IMR-90 (cell line): Measurements from ENCODE around the gene MORN5. TPM values are rescaled to one million over a fixed set of nuclear protein-coding genes. Genes with fewer than 3 reads are reported as not detected.

Source experiments
- ATAC-seq: fragments of 200-7000 bp; cut with Tn5 transposase; 2 replicates; pipeline ENCODE4 v1.9.1; 2020; ENCODE audit warnings: low read depth, mild to moderate bottlenecking, moderate library complexity
- BruUV-seq: library from RNA; stranded (reverse); fragments of 400-500 nt; replicated peaks from 2 replicates; lab custom pipeline; 2021; lab: Mats Ljungman, UMichigan
- CTCF ChIA-PET: fragments of 300-600 bp; formaldehyde crosslinking; extraction: SDS; loops from one replicate; lab custom pipeline; 2021; ENCODE audit warnings: antibody characterized with exemption; lab: Yijun Ruan, JAX
- POLR2A ChIA-PET: fragments of 300-600 bp; sonication (Branson Sonifier 250); formaldehyde crosslinking; loops from one replicate; lab custom pipeline; 2022; ENCODE audit warnings: antibody characterized with exemption; ENCODE audit not compliant: unreplicated experiment; lab: Charles Lee
- DNase-seq: peaks from one replicate; pipeline ENCODE4 v3.0.0; 2013
- H2AFZ ChIP-seq: replicated peaks from 2 replicates; pipeline ENCODE3; 2013; ENCODE audit warnings: low read length, mild to moderate bottlenecking; ENCODE audit not compliant: poor library complexity
- H2AK5ac ChIP-seq: 2 replicates; pipeline ENCODE4 v1.6.1; 2013; ENCODE audit warnings: low read depth, low read length, inconsistent platforms
- H2AK9ac ChIP-seq: replicated peaks from 2 replicates; pipeline ENCODE3; 2013; ENCODE audit warnings: mild to moderate bottlenecking, low read depth, low read length, moderate library complexity; ENCODE audit not compliant: poor library complexity
- H2BK120ac ChIP-seq: 2 replicates; pipeline ENCODE4 v1.6.1; 2013; ENCODE audit warnings: low read depth, low read length, inconsistent platforms
- H2BK15ac ChIP-seq: 3 replicates; pipeline ENCODE4 v1.6.1; 2013; ENCODE audit warnings: low read depth, low read length, inconsistent platforms
- H2BK20ac ChIP-seq: 2 replicates; pipeline ENCODE4 v1.6.1; 2013; ENCODE audit warnings: low read depth, mild to moderate bottlenecking, inconsistent platforms, low read length, moderate library complexity
- H2BK5ac ChIP-seq: 2 replicates; pipeline ENCODE4 v1.6.1; 2013; ENCODE audit warnings: mild to moderate bottlenecking, low read depth, low read length, inconsistent platforms; ENCODE audit not compliant: poor library complexity, severe bottlenecking
- H3K14ac ChIP-seq: replicated peaks from 2 replicates; pipeline ENCODE4 v1.6.1; 2013; ENCODE audit warnings: low read depth, low read length, inconsistent platforms
- H3K18ac ChIP-seq: 2 replicates; pipeline ENCODE4 v1.6.1; 2013; ENCODE audit warnings: low read depth, low read length, control low read depth
- H3K23ac ChIP-seq: 2 replicates; pipeline ENCODE4 v1.6.1; 2013; ENCODE audit warnings: low read depth, low read length, inconsistent platforms
- H3K27ac ChIP-seq: 2 replicates; pipeline ENCODE4 v1.5.1; 2013; ENCODE audit warnings: mild to moderate bottlenecking, control low read depth, low read length; ENCODE audit not compliant: insufficient read depth
- H3K27me3 ChIP-seq: 2 replicates; pipeline ENCODE4 v1.6.1; 2013; ENCODE audit warnings: low read length; ENCODE audit not compliant: control insufficient read depth, insufficient read depth
- H3K36me3 ChIP-seq: 2 replicates; pipeline ENCODE4 v1.6.1; 2013; ENCODE audit warnings: low read length, mixed read lengths; ENCODE audit not compliant: control insufficient read depth, insufficient read depth
- H3K4ac ChIP-seq: 2 replicates; pipeline ENCODE4 v1.6.1; 2013; ENCODE audit warnings: low read depth, low read length, inconsistent platforms
- H3K4me1 ChIP-seq: 2 replicates; pipeline ENCODE4 v1.6.1; 2013; ENCODE audit warnings: low read length, mixed read lengths; ENCODE audit not compliant: control insufficient read depth, insufficient read depth
- H3K4me2 ChIP-seq: 2 replicates; pipeline ENCODE4 v1.6.1; 2013; ENCODE audit warnings: low read depth, mild to moderate bottlenecking, control low read depth, low read length, moderate library complexity
- H3K4me3 ChIP-seq: 2 replicates; pipeline ENCODE4 v1.5.1; 2013; ENCODE audit warnings: low read depth, mild to moderate bottlenecking, control low read depth, low read length, moderate library complexity; ENCODE audit not compliant: insufficient read depth
- H3K56ac ChIP-seq: 2 replicates; pipeline ENCODE4 v1.6.1; 2013; ENCODE audit warnings: low read length, inconsistent platforms; ENCODE audit not compliant: insufficient read depth; ENCODE audit errors: extremely low read depth
- H3K79me1 ChIP-seq, 2 experiments: 2 replicates each; pipeline ENCODE4 v1.6.1; 2013; ENCODE audit warnings: low read length in 2 of 2, inconsistent platforms in 1 of 2, low read depth in 1 of 2
- H3K9ac ChIP-seq: 2 replicates; pipeline ENCODE4 v1.6.1; 2013; ENCODE audit warnings: low read depth, low read length, control low read depth
- H3K9me1 ChIP-seq: 2 replicates; pipeline ENCODE4 v1.6.1; 2013; ENCODE audit warnings: low read length, inconsistent platforms; ENCODE audit not compliant: insufficient read depth
- H3K9me3 ChIP-seq: 2 replicates; pipeline ENCODE4 v1.6.1; 2013; ENCODE audit warnings: low read length; ENCODE audit not compliant: control insufficient read depth, insufficient read depth
- H4K20me1 ChIP-seq: 2 replicates; pipeline ENCODE4 v1.6.1; 2013; ENCODE audit warnings: low read length, inconsistent platforms; ENCODE audit not compliant: insufficient read depth
- H4K5ac ChIP-seq: 2 replicates; pipeline ENCODE4 v1.6.1; 2013; ENCODE audit warnings: mild to moderate bottlenecking, low read depth, low read length, control low read depth
- H4K8ac ChIP-seq, 2 experiments: 2 replicates each; pipeline ENCODE4 v1.6.1; 2013; ENCODE audit warnings: low read depth in 2 of 2, low read length in 2 of 2, control low read depth in 1 of 2, inconsistent platforms in 1 of 2
- H4K91ac ChIP-seq: 2 replicates; pipeline ENCODE4 v1.6.1; 2013; ENCODE audit warnings: low read depth, low read length, inconsistent platforms; ENCODE audit not compliant: insufficient read depth
- FOS ChIP-seq: fragments of 150-350 bp; IDR thresholded peaks from 2 replicates; pipeline ENCODE4 v1.6.1; 2016; ENCODE audit warnings: low read depth, low read length
- MAFK ChIP-seq: IDR thresholded peaks from 2 replicates; pipeline ENCODE4 v1.6.1; 2012; ENCODE audit warnings: low read depth, low read length, improper control_type of control experiment
- NFE2L2 ChIP-seq: fragments of 150-350 bp; IDR thresholded peaks from 2 replicates; pipeline ENCODE4 v1.6.1; 2016; ENCODE audit warnings: low read depth, mild to moderate bottlenecking, low read length
- WGBS, 2 experiments: methylation state at CpG; one replicate each; pipeline versions ENCODE4 v1.1.5 to v1.1.7; 2013; ENCODE audit warnings: missing lambda C conversion rate in 2 of 2; ENCODE audit not compliant: insufficient read length in 1 of 2; ENCODE audit errors: extremely low coverage in 2 of 2; 5-methylcytosine and 5-hydroxymethylcytosine counted together
- dilution Hi-C: fragments of 300-500 bp; cut with HindIII; formaldehyde crosslinking; loops from one replicate; pipeline ENCODE4 v1.14.3; 2018; ENCODE audit warnings: low sequenced_read_pairs; ENCODE audit not compliant: unreplicated experiment
- in situ Hi-C: fragments of 300-500 bp; cut with MboI; formaldehyde crosslinking; loops from 3 replicates; pipeline ENCODE4 v1.14.3; 2019; ENCODE audit warnings: low sequenced_read_pairs, inconsistent platforms, mixed read lengths
- intact Hi-C: fragments of 100-400 bp; cut with micrococcal nuclease; formaldehyde crosslinking; loops from 2 replicates; pipeline ENCODE4 v1.10.0; 2022
- polyA plus RNA-seq, 3 experiments: library from polyadenylated mRNA; depleted of rRNA; stranded (reverse); fragments of >200 nt; gene quantifications; 2 replicates each; pipeline ENCODE4 v1.2.3, GENCODE V29; 2012; ENCODE audit warnings: low replicate concordance in 1 of 3
- total RNA-seq: library from RNA; depleted of rRNA; stranded (reverse); fragments of >200 nt; gene quantifications from 2 replicates; pipeline ENCODE4 v1.2.3, GENCODE V29; 2012

The MORN5 gene
- total and polyA plus RNA-seq, 2 of the 4 experiments (the other 2 are of a cell fraction) = not detected

- no peaks in the 10 kb centered on the region for H3K36me3 ChIP-seq
- BruUV-seq = no TSS peak
- H2BK15ac ChIP-seq = no peak overlapping the region
- H3K18ac ChIP-seq = no peak overlapping the region
- H3K23ac ChIP-seq = no peak overlapping the region
- dilution Hi-C loops (no loop called here), in situ Hi-C loops (no loop called here), intact Hi-C loops (no loop called here)
- H3K27ac ChIP-seq = no peak overlapping the region
- no peak for TF ChIP-seq MAFK
- TF ChIP-seq FOS = no peak
- TF ChIP-seq NFE2L2 = no peak
- no peak overlapping the region for H4K5ac ChIP-seq
- DNase-seq = no peak
- peaks cover 88% of the 10 kb centered on the region for H3K27me3 ChIP-seq
- WGBS, 2 experiments = no CpG with 5 or more reads among the region's 4 CpGs
- H3K4me2 ChIP-seq = no peak overlapping the region
- no peak overlapping the region for H2BK5ac ChIP-seq
- no peak overlapping the region for H3K14ac ChIP-seq
- no peak overlapping the region for H2AFZ ChIP-seq
- H3K56ac ChIP-seq = no peak overlapping the region
- ChIA-PET POLR2A (no interaction called here), CTCF (no interaction called here)
- H3K4ac ChIP-seq = no peak overlapping the region
- no peaks in the 10 kb centered on the region for H3K79me1 ChIP-seq
- H3K9me1 ChIP-seq = peaks cover 1% of the 10 kb centered on the region; the same call in 1 of the 2 replicates
- H2BK20ac ChIP-seq = no peak overlapping the region; the same call in 1 of the 2 replicates
- H2AK5ac ChIP-seq = no peak overlapping the region
- no peak overlapping the region for H3K9ac ChIP-seq
- H4K8ac ChIP-seq = no peak overlapping the region
- peaks cover 2% of the 10 kb centered on the region; the same call in 1 of the 2 replicates for H3K9me3 ChIP-seq
- H3K4me3 ChIP-seq = no peak overlapping the region
- no peak for ATAC-seq
- no peak overlapping the region for H4K91ac ChIP-seq
- H2BK120ac ChIP-seq = no peak overlapping the region
- no peaks in the 10 kb centered on the region; the same call in 1 of the 2 replicates for H3K4me1 ChIP-seq
- H4K20me1 ChIP-seq = peaks cover 12% of the 10 kb centered on the region; the same call in 1 of the 2 replicates
- H2AK9ac ChIP-seq = no peak overlapping the region
Measured at GRCh38 chr9:122229485-122229837, 69.8 kb downstream of the MORN5 start.
